Panc1 (cell line): Measurements from ENCODE around the gene RALGPS2. TPM values are rescaled to one million over a fixed set of nuclear protein-coding genes. Genes with fewer than 3 reads are reported as not detected.
"Not testable (repeated sequence)": the region's sequence is repeated elsewhere in the genome, so short reads cannot be mapped to it uniquely, and the experiment has no call there.

Experiments used
- ATAC-seq: fragments of 200-7000 bp; cut with Tn5 transposase; 2 replicates; pipeline ENCODE4 v1.9.1; 2020; ENCODE audit warnings: mild to moderate bottlenecking, moderate library complexity
- BruUV-seq: library from RNA; stranded (reverse); fragments of 400-500 nt; replicated peaks from 2 replicates; lab custom pipeline; 2021; lab: Mats Ljungman, UMichigan
- CTCF ChIA-PET: fragments of 300-600 bp; sonication (Branson Sonifier 250); formaldehyde crosslinking; loops from one replicate; lab custom pipeline; 2022; ENCODE audit warnings: antibody characterized with exemption; lab: Charles Lee
- POLR2A ChIA-PET: fragments of 300-600 bp; sonication (Branson Sonifier 250); formaldehyde crosslinking; loops from one replicate; lab custom pipeline; 2022; ENCODE audit warnings: antibody characterized with exemption; lab: Charles Lee
- DNase-seq: peaks from one replicate; pipeline ENCODE4 v3.0.0-alpha.2; 2010; ENCODE audit warnings: low read depth, low spot score
- H3K27ac ChIP-seq: 2 replicates; pipeline ENCODE4 v1.5.1; 2011; ENCODE audit warnings: mild to moderate bottlenecking, low read length, inconsistent platforms
- H3K27me3 ChIP-seq: fragments of 200-500 bp; sonication (Bioruptor generic); 2 replicates; pipeline ENCODE4 v1.6.0; 2014; ENCODE audit warnings: low read length, inconsistent platforms; ENCODE audit not compliant: control insufficient read depth, insufficient read depth
- H3K36me3 ChIP-seq: fragments of 200-500 bp; sonication (Bioruptor generic); 2 replicates; pipeline ENCODE4 v1.5.1; 2014; ENCODE audit warnings: inconsistent platforms, mild to moderate bottlenecking, low read length, moderate library complexity; ENCODE audit not compliant: control insufficient read depth, insufficient read depth
- H3K4me1 ChIP-seq: 2 replicates; pipeline ENCODE4 v1.5.1; 2011; ENCODE audit warnings: inconsistent platforms, mild to moderate bottlenecking, low read length, moderate library complexity; ENCODE audit not compliant: control insufficient read depth, insufficient read depth
- H3K4me3 ChIP-seq, 2 experiments: 2 replicates each; pipeline ENCODE4 v1.5.1; 2011 to 2012; ENCODE audit warnings: low read depth in 2 of 2, low read length in 2 of 2, mild to moderate bottlenecking in 2 of 2, inconsistent platforms in 1 of 2, moderate library complexity in 1 of 2
- H3K9me3 ChIP-seq: fragments of 200-500 bp; sonication (Bioruptor generic); 2 replicates; pipeline ENCODE4 v1.5.1; 2014; ENCODE audit warnings: low read depth, mild to moderate bottlenecking, inconsistent platforms, low read length, moderate library complexity; ENCODE audit not compliant: control insufficient read depth, insufficient read depth
- CTCF ChIP-seq: fragments of 450-650 bp; IDR thresholded peaks from 2 replicates; pipeline ENCODE4 v1.5.1; 2017; ENCODE audit warnings: mild to moderate bottlenecking
- POLR2AphosphoS5 ChIP-seq: IDR thresholded peaks from 2 replicates; pipeline ENCODE4 v1.6.1; 2012; ENCODE audit warnings: mild to moderate bottlenecking, low read depth, low read length, moderate library complexity
- REST ChIP-seq, 2 experiments: IDR thresholded peaks; 2 replicates each; pipeline ENCODE4 v1.6.1; 2011 to 2012; ENCODE audit warnings: low read depth in 2 of 2, control low read depth in 1 of 2, low read length in 1 of 2, mild to moderate bottlenecking in 1 of 2, moderate library complexity in 1 of 2; ENCODE audit not compliant: insufficient read depth in 1 of 2
- SIN3A ChIP-seq: IDR thresholded peaks from 2 replicates; pipeline ENCODE4 v1.6.1; 2012; ENCODE audit warnings: low read depth, mild to moderate bottlenecking, low read length, moderate library complexity, borderline replicate concordance; ENCODE audit not compliant: insufficient read depth
- TCF7L2 ChIP-seq: IDR thresholded peaks from 2 replicates; pipeline ENCODE4 v1.6.1; 2011; ENCODE audit warnings: mild to moderate bottlenecking, low read depth, low read length, inconsistent platforms
- in situ Hi-C: cut with HindIII; loops from 2 replicates; pipeline ENCODE4 v1.10.0; 2016; ENCODE audit warnings: low sequenced_read_pairs, low pct_unique_long_range_greater_than_20kb
- intact Hi-C: fragments of 100-400 bp; cut with micrococcal nuclease; formaldehyde crosslinking; loops from one replicate; pipeline ENCODE4 v1.10.0; 2022; ENCODE audit not compliant: unreplicated experiment
- total RNA-seq: library from RNA; stranded (reverse); gene quantifications from one replicate; pipeline ENCODE4 v1.2.1, GENCODE V29; 2021; ENCODE audit not compliant: unreplicated experiment

The RALGPS2 gene
- total RNA-seq, 1 experiment from 2014 or later, result 5.4 TPM

GRCh38 chr1:178745260-178745659 is 20.2 kb downstream of the RALGPS2 start:
- no TSS peak for BruUV-seq
- TF ChIP-seq SIN3A (no peak), POLR2AphosphoS5 (no peak), CTCF (no peak), REST (IDR thresholded peaks at IDR 0.05; ENCODE audit: insufficient read depth in 1 of 2, low read depth in 2 of 2, low read length in 1 of 2) (no peak), TCF7L2 (no peak)
- Histone ChIP-seq H3K4me3 (no peak overlapping the region), H3K36me3 (no peaks in the 10 kb centered on the region), H3K9me3 (no peaks in the 10 kb centered on the region), H3K27ac (no peak overlapping the region), H3K27me3 (no peaks in the 10 kb centered on the region), H3K4me1 (no peaks in the 10 kb centered on the region)
- in situ Hi-C loops, result no loop called here
- DNase-seq (no peak), ATAC-seq (no peak)
- intact Hi-C loops, result no loop called here
- POLR2A ChIA-PET, result interaction anchor here (0.7 kb wide), 1 partner anchor 909 kb away, joined by 16 read pairs; no protein-coding TSS in a partner anchor
- CTCF ChIA-PET, result no interaction called here

GRCh38 chr1:178746345-178746744 is 21.3 kb downstream of the RALGPS2 start:
- Histone ChIP-seq H3K27me3 (no peaks in the 10 kb centered on the region), H3K9me3 (no peaks in the 10 kb centered on the region), H3K36me3 (no peaks in the 10 kb centered on the region), H3K27ac (no peak overlapping the region), H3K4me1 (no peaks in the 10 kb centered on the region), H3K4me3 (no peak overlapping the region)
- TF ChIP-seq REST (IDR thresholded peaks at IDR 0.05; ENCODE audit: insufficient read depth in 1 of 2, low read depth in 2 of 2, low read length in 1 of 2), result no peak
- no peak for TF ChIP-seq CTCF
- no peak for TF ChIP-seq TCF7L2
- TF ChIP-seq SIN3A, result no peak
- no peak for TF ChIP-seq POLR2AphosphoS5
- CTCF ChIA-PET, result no interaction called here
- in situ Hi-C loops (no loop called here), intact Hi-C loops (no loop called here)
- no peak for ATAC-seq
- POLR2A ChIA-PET, result no interaction called here
- BruUV-seq, result no TSS peak
- no peak for DNase-seq

- H3K27ac ChIP-seq, H3K9me3 ChIP-seq, intact Hi-C loops, CTCF ChIA-PET, DNase-seq, in situ Hi-C loops, H3K36me3 ChIP-seq, H3K27me3 ChIP-seq, POLR2A ChIA-PET, ATAC-seq, BruUV-seq, H3K4me3 ChIP-seq, H3K4me1 ChIP-seq: not testable (repeated sequence)
These were observed 22.3 kb downstream of the RALGPS2 start for GRCh38 chr1:178747361-178747760.
